ENCODE results near the gene SOCS2. TPM values are rescaled to one million over a fixed set of nuclear protein-coding genes. Genes with fewer than 3 reads are reported as not detected.

SOCS2 gene
- total and polyA plus RNA-seq, 2 donors (not counting 3 experiments of a cell fraction or from before 2014, with no cell fraction given) = 2.4 to 5.6 TPM

DNA sequence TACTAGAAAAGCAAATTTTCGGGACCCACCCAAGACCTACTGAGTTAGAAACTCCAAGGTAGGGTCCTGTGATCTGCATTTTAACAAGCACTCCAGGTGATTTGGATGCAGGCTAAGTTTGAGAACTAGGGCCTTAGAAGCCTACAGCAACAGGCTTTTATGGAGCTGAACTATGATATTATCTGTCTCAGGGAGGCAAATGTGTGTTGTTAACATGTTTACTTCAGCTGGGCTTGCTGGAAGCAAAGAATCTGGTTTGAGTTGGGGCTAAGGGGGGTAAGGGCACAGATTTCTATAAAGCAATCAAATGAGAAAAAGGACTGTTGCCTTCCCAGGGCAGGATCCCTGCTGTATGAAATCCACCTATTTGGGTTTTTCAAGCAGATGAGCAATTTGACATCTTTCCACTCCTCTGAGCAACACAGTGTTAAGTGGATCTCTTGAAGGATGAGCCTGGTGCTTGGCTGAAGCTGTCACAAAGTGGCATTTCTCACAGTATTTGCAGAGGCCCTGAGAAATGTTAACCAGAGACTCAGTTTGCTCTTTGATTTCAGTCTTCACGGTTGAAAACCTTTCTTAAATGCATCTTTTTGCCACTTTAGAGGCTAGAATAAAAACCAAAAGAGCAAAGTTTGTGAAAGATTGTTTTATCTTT is 36.2 kb upstream of the SOCS2 start:
- H2AFZ ChIP-seq (ENCODE audit: low read depth, low read length) = no peak overlapping the region
- dilution Hi-C loops (cut with MboI; ENCODE audit: extremely low pct_ligation_motif_present, low sequenced_read_pairs) = no loop called here
- no peaks in the 10 kb centered on the region for H3K79me2 ChIP-seq (ENCODE audit: control insufficient read depth, insufficient read depth, low read length)
- no peak overlapping the region for H3K27ac ChIP-seq (ENCODE audit: insufficient read depth, low read depth, low read length)
- H3K9me3 ChIP-seq (replicated peaks; ENCODE audit: control insufficient read depth, insufficient read depth, low read length) = no peaks in the 10 kb centered on the region
- no peaks in the 10 kb centered on the region for H3K36me3 ChIP-seq (ENCODE audit: control insufficient read depth in 2 of 2, extremely low read depth in 1 of 2, insufficient read depth in 2 of 2, low read length in 2 of 2)
- no peaks in the 10 kb centered on the region for H3K9me1 ChIP-seq (replicated peaks; ENCODE audit: control insufficient read depth, extremely low read depth, insufficient read depth, low read length)
- DNase-seq (ENCODE audit: low read depth, low spot score) (no peak), FAIRE-seq (no peak)
- H3K9ac ChIP-seq (replicated peaks; ENCODE audit: extremely low read depth, insufficient read depth, low read length) = no peak overlapping the region
- intact Hi-C loops (cut with micrococcal nuclease) = no loop called here
- H3K4me2 ChIP-seq (ENCODE audit: insufficient read depth, low read length) = no peak overlapping the region
- H4K20me1 ChIP-seq (replicated peaks; ENCODE audit: control insufficient read depth, extremely low read depth, insufficient read depth, low read length) = no peaks in the 10 kb centered on the region
- TF ChIP-seq, protein P1, sequence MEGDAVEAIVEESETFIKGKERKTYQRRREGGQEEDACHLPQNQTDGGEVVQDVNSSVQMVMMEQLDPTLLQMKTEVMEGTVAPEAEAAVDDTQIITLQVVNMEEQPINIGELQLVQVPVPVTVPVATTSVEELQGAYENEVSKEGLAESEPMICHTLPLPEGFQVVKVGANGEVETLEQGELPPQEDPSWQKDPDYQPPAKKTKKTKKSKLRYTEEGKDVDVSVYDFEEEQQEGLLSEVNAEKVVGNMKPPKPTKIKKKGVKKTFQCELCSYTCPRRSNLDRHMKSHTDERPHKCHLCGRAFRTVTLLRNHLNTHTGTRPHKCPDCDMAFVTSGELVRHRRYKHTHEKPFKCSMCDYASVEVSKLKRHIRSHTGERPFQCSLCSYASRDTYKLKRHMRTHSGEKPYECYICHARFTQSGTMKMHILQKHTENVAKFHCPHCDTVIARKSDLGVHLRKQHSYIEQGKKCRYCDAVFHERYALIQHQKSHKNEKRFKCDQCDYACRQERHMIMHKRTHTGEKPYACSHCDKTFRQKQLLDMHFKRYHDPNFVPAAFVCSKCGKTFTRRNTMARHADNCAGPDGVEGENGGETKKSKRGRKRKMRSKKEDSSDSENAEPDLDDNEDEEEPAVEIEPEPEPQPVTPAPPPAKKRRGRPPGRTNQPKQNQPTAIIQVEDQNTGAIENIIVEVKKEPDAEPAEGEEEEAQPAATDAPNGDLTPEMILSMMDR (IDR thresholded peaks at IDR 0.05; ENCODE audit: extremely low read depth in 1 of 2, insufficient read depth in 1 of 2, low read depth in 1 of 2, low read length in 2 of 2) = no peak
- TF ChIP-seq POLR2A (IDR thresholded peaks at IDR 0.05; ENCODE audit: low read depth, low read length) = no peak
- no peak for TF ChIP-seq MYC (IDR thresholded peaks at IDR 0.05; ENCODE audit: low read depth, low read length)
- no peak for TF ChIP-seq GATA2 (IDR thresholded peaks at IDR 0.05; ENCODE audit: insufficient read depth, insufficient read length, low read depth, low read length)
- no peak for TF ChIP-seq FOS (IDR thresholded peaks at IDR 0.05; ENCODE audit: borderline replicate concordance, insufficient read depth, low read length)
- no peak overlapping the region for H3K4me3 ChIP-seq (replicated peaks in 1 of 3; ENCODE audit: insufficient read depth in 1 of 3, low read depth in 1 of 3, low read length in 3 of 3)
- peaks cover 2 to 12% of the 10 kb centered on the region in 2 experiments for H3K27me3 ChIP-seq (ENCODE audit: control insufficient read depth in 2 of 2, insufficient read depth in 2 of 2, low read length in 2 of 2)
- ChIA-PET CTCF (interaction anchor here (0.9 to 2.3 kb wide), 2 partner anchors 9 to 566 kb away, joined by 4 to 7 read pairs; no protein-coding TSS in a partner anchor), POLR2A (no interaction called here)
- H3K4me1 ChIP-seq (ENCODE audit: control insufficient read depth, extremely low read depth, insufficient read depth, low read length) = peaks cover 3% of the 10 kb centered on the region
- no TSS peak for BruUV-seq (replicated peaks)

Data from endothelial cell of umbilical vein (primary cell).